Neural cell (in vitro differentiated cells): ENCODE data around the gene RBBP7. TPM values are rescaled to one million over a fixed set of nuclear protein-coding genes. Genes with fewer than 3 reads are reported as not detected.

Source experiments
- H2AFZ ChIP-seq: fragments of 200-600, 300-800 bp; sonication (generic), shearing (Covaris generic); 2 replicates; pipeline ENCODE4 v1.6.0; 2014; ENCODE audit warnings: low read depth, mild to moderate bottlenecking, antibody characterized with exemption, low read length, moderate library complexity
- H3F3A ChIP-seq: fragments of 200-600 bp; shearing (Covaris generic); 2 replicates; pipeline ENCODE4 v1.6.1; 2016; ENCODE audit warnings: mild to moderate bottlenecking, moderate library complexity, mixed read lengths, antibody characterized with exemption, low read length; ENCODE audit not compliant: insufficient read depth, poor library complexity, severe bottlenecking
- H3K27ac ChIP-seq: fragments of 200-600, 300-800 bp; sonication (generic), shearing (Covaris generic); 2 replicates; pipeline ENCODE4 v1.5.1; 2014; ENCODE audit warnings: mild to moderate bottlenecking, low read length, moderate library complexity
- H3K27me3 ChIP-seq: fragments of 300-800, 200-600 bp; sonication (generic), shearing (Covaris generic); 2 replicates; pipeline ENCODE4 v1.6.0; 2014; ENCODE audit warnings: mild to moderate bottlenecking, low read depth, low read length, moderate library complexity; ENCODE audit not compliant: insufficient read depth
- H3K36me3 ChIP-seq: fragments of 300-800, 200-600 bp; sonication (generic), shearing (Covaris generic); 2 replicates; pipeline ENCODE4 v1.5.1; 2014; ENCODE audit warnings: mild to moderate bottlenecking, antibody characterized with exemption, low read length, moderate library complexity; ENCODE audit not compliant: insufficient read depth
- H3K4me2 ChIP-seq: fragments of 300-800, 200-600 bp; sonication (generic), shearing (Covaris generic); 2 replicates; pipeline ENCODE4 v1.6.0; 2014; ENCODE audit warnings: mild to moderate bottlenecking, low read length
- H3K4me3 ChIP-seq: fragments of 300-800, 200-600 bp; sonication (generic), shearing (Covaris generic); 2 replicates; pipeline ENCODE4 v1.5.1; 2014; ENCODE audit warnings: mild to moderate bottlenecking, low read length, moderate library complexity
- H3K79me2 ChIP-seq: fragments of 200-600 bp; shearing (Covaris generic); replicated peaks from 2 replicates; pipeline ENCODE4 v1.6.0; 2014; ENCODE audit warnings: mild to moderate bottlenecking, low read length, moderate library complexity; ENCODE audit not compliant: insufficient read depth
- H3K9ac ChIP-seq: fragments of 300-800, 200-600 bp; sonication (generic), shearing (Covaris generic); 2 replicates; pipeline ENCODE4 v1.6.1; 2016; ENCODE audit warnings: mild to moderate bottlenecking, low read length, mixed read lengths
- H3K9me2 ChIP-seq: fragments of 200-600 bp; shearing (Covaris generic); 2 replicates; pipeline ENCODE4 v1.6.1; 2016; ENCODE audit warnings: mild to moderate bottlenecking, low read length, mixed read lengths; ENCODE audit not compliant: insufficient read depth
- H3K9me3 ChIP-seq: fragments of 200-600, 300-800 bp; sonication (generic), shearing (Covaris generic); 2 replicates; pipeline ENCODE4 v1.6.1; 2016; ENCODE audit warnings: mild to moderate bottlenecking, mixed run types, low read length, moderate library complexity, mixed read lengths
- H4K20me1 ChIP-seq: fragments of 200-600 bp; shearing (Covaris generic); 2 replicates; pipeline ENCODE4 v1.6.1; 2016; ENCODE audit warnings: mild to moderate bottlenecking, mixed run types; ENCODE audit not compliant: insufficient read depth
- EP300 ChIP-seq: fragments of 450-650 bp; conservative IDR thresholded peaks from 2 replicates; pipeline ENCODE4 v1.6.1; 2014; ENCODE audit warnings: antibody characterized with exemption, mild to moderate bottlenecking, moderate library complexity; ENCODE audit not compliant: poor library complexity, severe bottlenecking
- EZH2 ChIP-seq: fragments of 200-600, 300-800 bp; shearing (Covaris generic), sonication (generic); IDR thresholded peaks from 2 replicates; pipeline ENCODE4 v1.6.1; 2014; ENCODE audit warnings: antibody characterized with exemption, low read length, borderline replicate concordance, mild to moderate bottlenecking; ENCODE audit not compliant: insufficient read depth, poor library complexity, severe bottlenecking
- MXI1 ChIP-seq: fragments of 450-650 bp; conservative IDR thresholded peaks from 2 replicates; pipeline ENCODE4 v1.6.1; 2014; ENCODE audit warnings: antibody characterized with exemption, mild to moderate bottlenecking; ENCODE audit not compliant: poor library complexity, severe bottlenecking
- POLR2AphosphoS5 ChIP-seq: IDR thresholded peaks from 2 replicates; pipeline ENCODE4 v1.6.1; 2012
- RAD21 ChIP-seq: fragments of 450-650 bp; conservative IDR thresholded peaks from 2 replicates; pipeline ENCODE4 v1.6.1; 2014; ENCODE audit warnings: antibody characterized with exemption, mild to moderate bottlenecking, moderate library complexity
- SMC3 ChIP-seq: fragments of 450-650 bp; conservative IDR thresholded peaks from 2 replicates; pipeline ENCODE4 v1.6.1; 2014; ENCODE audit warnings: antibody characterized with exemption, mild to moderate bottlenecking, moderate library complexity; ENCODE audit not compliant: poor library complexity
- TAF1 ChIP-seq: IDR thresholded peaks from 2 replicates; pipeline ENCODE4 v1.6.1; 2012; ENCODE audit warnings: low read depth
- polyA plus RNA-seq: library from polyadenylated mRNA; depleted of rRNA; stranded (reverse); fragments of >200 nt; gene quantifications from 2 replicates; pipeline ENCODE4 v1.2.3, GENCODE V29; 2014
- TF ChIP-seq, protein P1 (sequence below): fragments of 450-650 bp; IDR thresholded peaks from 2 replicates; pipeline ENCODE4 v1.5.1; 2014; ENCODE audit warnings: antibody characterized with exemption, mild to moderate bottlenecking, moderate library complexity; ENCODE audit not compliant: poor library complexity, severe bottlenecking
- TF ChIP-seq, protein P2 (sequence below): IDR thresholded peaks from 2 replicates; pipeline ENCODE4 v1.6.1; 2012; ENCODE audit warnings: borderline replicate concordance

The RBBP7 gene
- polyA plus RNA-seq, 1 donor from 2014 or later, result 204 TPM

DNA sequence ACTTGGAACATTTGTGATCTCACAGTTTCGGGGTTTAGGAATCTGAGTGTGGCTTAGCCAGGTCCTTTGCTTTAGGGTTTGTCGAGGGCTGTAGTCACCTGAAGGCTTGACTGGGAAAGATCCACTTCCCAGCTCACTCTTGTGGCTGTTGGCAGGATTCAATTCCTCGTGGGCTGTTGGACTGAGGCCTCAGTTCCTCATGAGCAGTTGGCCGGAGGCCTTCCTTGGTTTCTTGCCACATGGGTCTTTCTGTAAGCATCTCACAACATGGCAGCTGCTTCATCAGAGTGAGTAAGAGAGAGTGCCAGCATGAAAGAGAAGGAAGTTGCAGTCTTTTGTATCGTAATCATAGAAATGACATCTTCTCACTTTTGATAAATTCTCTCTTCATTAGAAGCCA lies 72.8 kb downstream of the RBBP7 start:
- Histone ChIP-seq H3K27me3 (no peaks in the 10 kb centered on the region), H3F3A (no peaks in the 10 kb centered on the region), H2AFZ (no peak overlapping the region), H3K9ac (no peak overlapping the region), H3K4me3 (no peak overlapping the region), H3K4me2 (no peak overlapping the region), H3K9me3 (no peaks in the 10 kb centered on the region), H3K9me2 (no peaks in the 10 kb centered on the region), H4K20me1 (no peaks in the 10 kb centered on the region), H3K27ac (no peak overlapping the region), H3K79me2 (no peaks in the 10 kb centered on the region), H3K36me3 (no peaks in the 10 kb centered on the region)
- TF ChIP-seq EP300 (no peak), MXI1 (no peak), RAD21 (no peak), POLR2AphosphoS5 (no peak), EZH2 (no peak), SMC3 (no peak), TAF1 (no peak)
- TF ChIP-seq, protein P1, sequence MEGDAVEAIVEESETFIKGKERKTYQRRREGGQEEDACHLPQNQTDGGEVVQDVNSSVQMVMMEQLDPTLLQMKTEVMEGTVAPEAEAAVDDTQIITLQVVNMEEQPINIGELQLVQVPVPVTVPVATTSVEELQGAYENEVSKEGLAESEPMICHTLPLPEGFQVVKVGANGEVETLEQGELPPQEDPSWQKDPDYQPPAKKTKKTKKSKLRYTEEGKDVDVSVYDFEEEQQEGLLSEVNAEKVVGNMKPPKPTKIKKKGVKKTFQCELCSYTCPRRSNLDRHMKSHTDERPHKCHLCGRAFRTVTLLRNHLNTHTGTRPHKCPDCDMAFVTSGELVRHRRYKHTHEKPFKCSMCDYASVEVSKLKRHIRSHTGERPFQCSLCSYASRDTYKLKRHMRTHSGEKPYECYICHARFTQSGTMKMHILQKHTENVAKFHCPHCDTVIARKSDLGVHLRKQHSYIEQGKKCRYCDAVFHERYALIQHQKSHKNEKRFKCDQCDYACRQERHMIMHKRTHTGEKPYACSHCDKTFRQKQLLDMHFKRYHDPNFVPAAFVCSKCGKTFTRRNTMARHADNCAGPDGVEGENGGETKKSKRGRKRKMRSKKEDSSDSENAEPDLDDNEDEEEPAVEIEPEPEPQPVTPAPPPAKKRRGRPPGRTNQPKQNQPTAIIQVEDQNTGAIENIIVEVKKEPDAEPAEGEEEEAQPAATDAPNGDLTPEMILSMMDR, result no peak
- TF ChIP-seq, protein P2, sequence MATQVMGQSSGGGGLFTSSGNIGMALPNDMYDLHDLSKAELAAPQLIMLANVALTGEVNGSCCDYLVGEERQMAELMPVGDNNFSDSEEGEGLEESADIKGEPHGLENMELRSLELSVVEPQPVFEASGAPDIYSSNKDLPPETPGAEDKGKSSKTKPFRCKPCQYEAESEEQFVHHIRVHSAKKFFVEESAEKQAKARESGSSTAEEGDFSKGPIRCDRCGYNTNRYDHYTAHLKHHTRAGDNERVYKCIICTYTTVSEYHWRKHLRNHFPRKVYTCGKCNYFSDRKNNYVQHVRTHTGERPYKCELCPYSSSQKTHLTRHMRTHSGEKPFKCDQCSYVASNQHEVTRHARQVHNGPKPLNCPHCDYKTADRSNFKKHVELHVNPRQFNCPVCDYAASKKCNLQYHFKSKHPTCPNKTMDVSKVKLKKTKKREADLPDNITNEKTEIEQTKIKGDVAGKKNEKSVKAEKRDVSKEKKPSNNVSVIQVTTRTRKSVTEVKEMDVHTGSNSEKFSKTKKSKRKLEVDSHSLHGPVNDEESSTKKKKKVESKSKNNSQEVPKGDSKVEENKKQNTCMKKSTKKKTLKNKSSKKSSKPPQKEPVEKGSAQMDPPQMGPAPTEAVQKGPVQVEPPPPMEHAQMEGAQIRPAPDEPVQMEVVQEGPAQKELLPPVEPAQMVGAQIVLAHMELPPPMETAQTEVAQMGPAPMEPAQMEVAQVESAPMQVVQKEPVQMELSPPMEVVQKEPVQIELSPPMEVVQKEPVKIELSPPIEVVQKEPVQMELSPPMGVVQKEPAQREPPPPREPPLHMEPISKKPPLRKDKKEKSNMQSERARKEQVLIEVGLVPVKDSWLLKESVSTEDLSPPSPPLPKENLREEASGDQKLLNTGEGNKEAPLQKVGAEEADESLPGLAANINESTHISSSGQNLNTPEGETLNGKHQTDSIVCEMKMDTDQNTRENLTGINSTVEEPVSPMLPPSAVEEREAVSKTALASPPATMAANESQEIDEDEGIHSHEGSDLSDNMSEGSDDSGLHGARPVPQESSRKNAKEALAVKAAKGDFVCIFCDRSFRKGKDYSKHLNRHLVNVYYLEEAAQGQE, result no peak

DNA sequence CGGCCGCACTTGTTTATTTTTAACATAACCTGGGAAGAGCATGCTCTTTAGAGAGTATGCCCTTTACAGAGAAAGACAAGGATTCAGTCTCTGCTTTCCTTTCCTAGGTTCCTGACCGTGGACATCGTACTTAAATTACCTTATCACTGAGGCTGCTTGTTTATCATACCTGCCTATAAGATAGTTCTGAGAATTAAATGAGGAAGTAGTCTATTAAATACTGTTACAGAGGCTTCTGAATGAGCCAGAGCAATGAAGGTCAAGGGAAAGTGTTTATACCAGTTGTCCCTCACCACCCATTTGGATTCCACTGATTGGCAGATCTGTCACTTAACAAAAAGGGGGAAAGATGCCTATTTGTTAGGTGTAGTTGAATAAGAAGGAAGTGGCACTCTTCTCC lies 73.9 kb downstream of the RBBP7 start:
- H3K27ac ChIP-seq, result no peak overlapping the region
- TF ChIP-seq, protein P1, result no peak
- TF ChIP-seq TAF1 (no peak), MXI1 (no peak), EP300 (no peak), EZH2 (no peak), RAD21 (no peak), POLR2AphosphoS5 (no peak)
- TF ChIP-seq, protein P2, result no peak
- no peaks in the 10 kb centered on the region for H3K27me3 ChIP-seq
- no peaks in the 10 kb centered on the region for H3K36me3 ChIP-seq
- no peaks in the 10 kb centered on the region for H3K9me2 ChIP-seq
- H3K9me3 ChIP-seq, result no peaks in the 10 kb centered on the region
- H3K4me3 ChIP-seq, result no peak overlapping the region
- H4K20me1 ChIP-seq, result no peaks in the 10 kb centered on the region
- H3F3A ChIP-seq, result no peaks in the 10 kb centered on the region
- H3K4me2 ChIP-seq, result no peak overlapping the region
- no peaks in the 10 kb centered on the region for H3K79me2 ChIP-seq
- H2AFZ ChIP-seq, result no peak overlapping the region
- no peak overlapping the region for H3K9ac ChIP-seq
